Neural cell (in vitro differentiated cells): Measurements from ENCODE around the gene TLX1. TPM values are rescaled to one million over a fixed set of nuclear protein-coding genes. Genes with fewer than 3 reads are reported as not detected.

Experiments used
- H2AFZ ChIP-seq: fragments of 200-600, 300-800 bp; sonication (generic), shearing (Covaris generic); 2 replicates; pipeline ENCODE4 v1.6.0; 2014; ENCODE audit warnings: low read depth, mild to moderate bottlenecking, antibody characterized with exemption, low read length, moderate library complexity
- H3F3A ChIP-seq: fragments of 200-600 bp; shearing (Covaris generic); 2 replicates; pipeline ENCODE4 v1.6.1; 2016; ENCODE audit warnings: mild to moderate bottlenecking, moderate library complexity, mixed read lengths, antibody characterized with exemption, low read length; ENCODE audit not compliant: insufficient read depth, poor library complexity, severe bottlenecking
- H3K27ac ChIP-seq: fragments of 200-600, 300-800 bp; sonication (generic), shearing (Covaris generic); 2 replicates; pipeline ENCODE4 v1.5.1; 2014; ENCODE audit warnings: mild to moderate bottlenecking, low read length, moderate library complexity
- H3K27me3 ChIP-seq: fragments of 300-800, 200-600 bp; sonication (generic), shearing (Covaris generic); 2 replicates; pipeline ENCODE4 v1.6.0; 2014; ENCODE audit warnings: mild to moderate bottlenecking, low read depth, low read length, moderate library complexity; ENCODE audit not compliant: insufficient read depth
- H3K36me3 ChIP-seq: fragments of 300-800, 200-600 bp; sonication (generic), shearing (Covaris generic); 2 replicates; pipeline ENCODE4 v1.5.1; 2014; ENCODE audit warnings: mild to moderate bottlenecking, antibody characterized with exemption, low read length, moderate library complexity; ENCODE audit not compliant: insufficient read depth
- H3K4me2 ChIP-seq: fragments of 300-800, 200-600 bp; sonication (generic), shearing (Covaris generic); 2 replicates; pipeline ENCODE4 v1.6.0; 2014; ENCODE audit warnings: mild to moderate bottlenecking, low read length
- H3K4me3 ChIP-seq: fragments of 300-800, 200-600 bp; sonication (generic), shearing (Covaris generic); 2 replicates; pipeline ENCODE4 v1.5.1; 2014; ENCODE audit warnings: mild to moderate bottlenecking, low read length, moderate library complexity
- H3K79me2 ChIP-seq: fragments of 200-600 bp; shearing (Covaris generic); replicated peaks from 2 replicates; pipeline ENCODE4 v1.6.0; 2014; ENCODE audit warnings: mild to moderate bottlenecking, low read length, moderate library complexity; ENCODE audit not compliant: insufficient read depth
- H3K9ac ChIP-seq: fragments of 300-800, 200-600 bp; sonication (generic), shearing (Covaris generic); 2 replicates; pipeline ENCODE4 v1.6.1; 2016; ENCODE audit warnings: mild to moderate bottlenecking, low read length, mixed read lengths
- H3K9me2 ChIP-seq: fragments of 200-600 bp; shearing (Covaris generic); 2 replicates; pipeline ENCODE4 v1.6.1; 2016; ENCODE audit warnings: mild to moderate bottlenecking, low read length, mixed read lengths; ENCODE audit not compliant: insufficient read depth
- H3K9me3 ChIP-seq: fragments of 200-600, 300-800 bp; sonication (generic), shearing (Covaris generic); 2 replicates; pipeline ENCODE4 v1.6.1; 2016; ENCODE audit warnings: mild to moderate bottlenecking, mixed run types, low read length, moderate library complexity, mixed read lengths
- H4K20me1 ChIP-seq: fragments of 200-600 bp; shearing (Covaris generic); 2 replicates; pipeline ENCODE4 v1.6.1; 2016; ENCODE audit warnings: mild to moderate bottlenecking, mixed run types; ENCODE audit not compliant: insufficient read depth
- CTCF ChIP-seq: fragments of 450-650 bp; IDR thresholded peaks from 2 replicates; pipeline ENCODE4 v1.5.1; 2014; ENCODE audit warnings: antibody characterized with exemption, mild to moderate bottlenecking, moderate library complexity; ENCODE audit not compliant: poor library complexity, severe bottlenecking
- EP300 ChIP-seq: fragments of 450-650 bp; conservative IDR thresholded peaks from 2 replicates; pipeline ENCODE4 v1.6.1; 2014; ENCODE audit warnings: antibody characterized with exemption, mild to moderate bottlenecking, moderate library complexity; ENCODE audit not compliant: poor library complexity, severe bottlenecking
- EZH2 ChIP-seq: fragments of 200-600, 300-800 bp; shearing (Covaris generic), sonication (generic); IDR thresholded peaks from 2 replicates; pipeline ENCODE4 v1.6.1; 2014; ENCODE audit warnings: antibody characterized with exemption, low read length, borderline replicate concordance, mild to moderate bottlenecking; ENCODE audit not compliant: insufficient read depth, poor library complexity, severe bottlenecking
- MXI1 ChIP-seq: fragments of 450-650 bp; conservative IDR thresholded peaks from 2 replicates; pipeline ENCODE4 v1.6.1; 2014; ENCODE audit warnings: antibody characterized with exemption, mild to moderate bottlenecking; ENCODE audit not compliant: poor library complexity, severe bottlenecking
- POLR2AphosphoS5 ChIP-seq: IDR thresholded peaks from 2 replicates; pipeline ENCODE4 v1.6.1; 2012
- RAD21 ChIP-seq: fragments of 450-650 bp; conservative IDR thresholded peaks from 2 replicates; pipeline ENCODE4 v1.6.1; 2014; ENCODE audit warnings: antibody characterized with exemption, mild to moderate bottlenecking, moderate library complexity
- REST ChIP-seq: IDR thresholded peaks from 2 replicates; pipeline ENCODE4 v1.6.1; 2012; ENCODE audit warnings: borderline replicate concordance
- SMC3 ChIP-seq: fragments of 450-650 bp; conservative IDR thresholded peaks from 2 replicates; pipeline ENCODE4 v1.6.1; 2014; ENCODE audit warnings: antibody characterized with exemption, mild to moderate bottlenecking, moderate library complexity; ENCODE audit not compliant: poor library complexity
- TAF1 ChIP-seq: IDR thresholded peaks from 2 replicates; pipeline ENCODE4 v1.6.1; 2012; ENCODE audit warnings: low read depth
- polyA plus RNA-seq: library from polyadenylated mRNA; depleted of rRNA; stranded (reverse); fragments of >200 nt; gene quantifications from 2 replicates; pipeline ENCODE4 v1.2.3, GENCODE V29; 2014

The TLX1 gene
- polyA plus RNA-seq, 1 donor from 2014 or later: not detected

- H3K79me2 ChIP-seq: no peaks in the 10 kb centered on the region
- no peaks in the 10 kb centered on the region for H3F3A ChIP-seq
- no peak overlapping the region for H3K4me2 ChIP-seq
- no peaks in the 10 kb centered on the region for H3K36me3 ChIP-seq
- H3K4me3 ChIP-seq: no peak overlapping the region
- no peak for TF ChIP-seq MXI1
- TF ChIP-seq RAD21: no peak
- TF ChIP-seq POLR2AphosphoS5: no peak
- no peak for TF ChIP-seq EP300
- no peak for TF ChIP-seq REST
- TF ChIP-seq SMC3: no peak
- TF ChIP-seq TAF1: no peak
- no peak for TF ChIP-seq CTCF
- no peak for TF ChIP-seq EZH2
- H3K9me2 ChIP-seq: no peaks in the 10 kb centered on the region
- no peak overlapping the region for H2AFZ ChIP-seq
- H3K9ac ChIP-seq: no peak overlapping the region
- peaks cover 99% of the 10 kb centered on the region for H3K27me3 ChIP-seq
- H4K20me1 ChIP-seq: no peaks in the 10 kb centered on the region
- no peak overlapping the region for H3K27ac ChIP-seq
- no peaks in the 10 kb centered on the region for H3K9me3 ChIP-seq
Measured at GRCh38 chr10:101126684-101127628, 4.1 kb upstream of the TLX1 start.

GRCh38 chr10:101130141-101130540, 959 bp upstream of the TLX1 start:
- Histone ChIP-seq H3K4me3 (no peak overlapping the region), H3K36me3 (no peaks in the 10 kb centered on the region), H2AFZ (no peak overlapping the region), H3K27ac (no peak overlapping the region), H3K9me3 (no peaks in the 10 kb centered on the region), H4K20me1 (no peaks in the 10 kb centered on the region), H3K27me3 (peaks cover 99% of the 10 kb centered on the region), H3K9me2 (no peaks in the 10 kb centered on the region), H3K9ac (no peak overlapping the region), H3K4me2 (no peak overlapping the region), H3K79me2 (no peaks in the 10 kb centered on the region), H3F3A (no peaks in the 10 kb centered on the region)
- TF ChIP-seq CTCF: no peak
- TF ChIP-seq MXI1: no peak
- no peak for TF ChIP-seq SMC3
- TF ChIP-seq TAF1: no peak
- no peak for TF ChIP-seq REST
